ENCODE measurements around the gene RGPD5.
"Not testable (repeated sequence)": the region's sequence is repeated elsewhere in the genome, so short reads cannot be mapped to it uniquely, and the experiment has no call there.

RGPD5 gene

DNA sequence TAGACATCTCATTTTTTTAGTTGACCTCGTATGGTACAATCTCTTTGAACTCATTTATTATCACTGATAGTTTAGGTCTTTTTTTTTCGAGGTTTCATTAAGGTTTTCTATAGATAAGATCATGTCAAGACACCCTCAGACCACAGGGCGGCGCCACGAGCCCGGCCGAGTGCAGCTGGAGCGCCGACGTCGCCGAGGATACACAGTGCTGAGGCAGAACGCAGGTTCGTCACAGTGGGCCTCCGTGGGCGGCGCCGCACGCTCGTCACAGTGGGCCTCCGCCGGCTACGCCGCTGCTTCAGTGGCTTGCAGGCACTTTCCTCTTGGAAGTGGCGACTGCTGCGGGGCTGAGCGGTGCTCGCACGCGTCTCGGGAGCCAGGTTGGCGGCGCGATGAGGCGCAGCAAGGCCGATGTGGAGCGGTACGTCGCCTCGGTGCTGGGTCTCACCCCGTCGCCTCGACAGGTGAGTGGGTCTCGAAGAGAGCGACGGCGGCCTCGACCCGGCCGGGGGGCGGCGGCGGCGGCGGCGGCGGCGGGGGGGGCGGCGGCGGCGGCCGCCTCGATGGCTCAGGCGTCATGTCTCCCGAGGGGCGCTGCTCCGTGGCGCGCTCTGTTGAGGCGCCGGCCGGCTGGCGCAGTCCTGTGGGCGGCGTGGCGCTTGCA is at the start of gene RGPD5:
TSS of gene RGPD5 (plus strand) at position 232 of the 664 bp plus-strand sequence. CDS start at position 393, 161 bp downstream.
- not testable (repeated sequence) for DNase-seq (ENCODE audit: low read depth in 2 of 2)

- not testable (repeated sequence) for DNase-seq (ENCODE audit: low read depth in 2 of 2)
Observed at GRCh38 chr2:109751572-109751971, 42.5 kb upstream of the RGPD5 start.

- not testable (repeated sequence) for DNase-seq (ENCODE audit: low read depth in 2 of 2)
Observed at GRCh38 chr2:109757163-109757824, 36.8 kb upstream of the RGPD5 start.

GRCh38 chr2:109760265-109761042 is 33.7 kb upstream of the RGPD5 start:
- DNase-seq (ENCODE audit: low read depth in 2 of 2), result not testable (repeated sequence)

DNA sequence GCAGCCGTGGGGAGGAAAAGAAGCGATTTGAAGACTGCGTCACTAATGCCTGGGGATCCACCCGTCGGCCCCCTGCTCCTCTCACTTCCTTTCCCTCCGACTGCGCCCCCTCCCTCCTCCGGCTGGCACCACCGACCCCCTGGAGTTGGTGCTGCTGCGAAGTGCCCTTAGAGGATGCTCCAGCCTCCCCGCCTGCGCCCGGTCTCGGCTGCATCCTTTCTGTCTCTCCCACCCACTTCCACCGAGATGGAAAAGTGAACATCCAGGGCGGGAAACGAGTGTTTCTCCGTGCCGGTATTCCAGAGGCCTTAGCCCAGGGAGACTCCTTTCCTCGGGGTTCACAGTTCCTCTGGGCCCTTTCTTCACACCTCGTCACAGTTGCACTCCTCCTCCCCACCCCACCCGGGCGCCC is 33.1 kb upstream of the RGPD5 start:
- not testable (repeated sequence) for DNase-seq (ENCODE audit: low read depth in 2 of 2)

- not testable (repeated sequence) for DNase-seq (ENCODE audit: low read depth in 2 of 2)
Observed at GRCh38 chr2:109761976-109762375, 32.1 kb upstream of the RGPD5 start.

DNA sequence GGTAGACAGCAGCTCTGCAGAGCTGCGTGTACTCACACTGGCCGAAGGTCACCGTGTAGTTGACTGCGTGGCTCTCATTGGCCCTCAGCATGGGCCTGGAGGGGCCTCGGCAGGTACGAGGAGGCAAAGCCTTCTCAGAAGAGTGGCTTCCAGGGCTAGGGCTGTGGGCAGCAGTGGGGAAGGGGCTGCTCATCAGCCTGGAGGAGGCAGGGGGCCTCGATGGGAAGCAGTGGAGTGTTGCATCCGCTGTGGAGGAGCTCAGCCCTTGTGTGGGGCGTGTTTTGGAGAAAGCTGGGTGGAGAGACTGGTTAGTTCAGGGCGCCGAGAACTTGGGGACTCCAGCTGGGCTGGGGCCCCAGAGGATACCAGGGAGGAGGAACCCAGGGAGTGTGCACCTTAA is 28.0 kb upstream of the RGPD5 start:
- DNase-seq (ENCODE audit: low read depth in 2 of 2), result not testable (repeated sequence)

GRCh38 chr2:109766886-109767578 is 27.1 kb upstream of the RGPD5 start:
- not testable (repeated sequence) for DNase-seq (ENCODE audit: low read depth in 2 of 2)

GRCh38 chr2:109768934-109769333 is 25.2 kb upstream of the RGPD5 start:
- DNase-seq (ENCODE audit: low read depth in 2 of 2), result not testable (repeated sequence)

- not testable (repeated sequence) for DNase-seq (ENCODE audit: low read depth in 2 of 2)
Observed at GRCh38 chr2:109779118-109779517, 15.0 kb upstream of the RGPD5 start.

GRCh38 chr2:109781147-109781816 is 12.8 kb upstream of the RGPD5 start:
- not testable (repeated sequence) for DNase-seq (ENCODE audit: low read depth in 2 of 2)

GRCh38 chr2:109782446-109782993 is 11.6 kb upstream of the RGPD5 start:
- not testable (repeated sequence) for DNase-seq (ENCODE audit: low read depth in 2 of 2)

- DNase-seq (ENCODE audit: low read depth in 2 of 2), result not testable (repeated sequence)
Observed at GRCh38 chr2:109791530-109792279, 2.4 kb upstream of the RGPD5 start.

- DNase-seq (ENCODE audit: low read depth in 2 of 2), result not testable (repeated sequence)
Observed at GRCh38 chr2:109792659-109793058, 1.4 kb upstream of the RGPD5 start.

DNA sequence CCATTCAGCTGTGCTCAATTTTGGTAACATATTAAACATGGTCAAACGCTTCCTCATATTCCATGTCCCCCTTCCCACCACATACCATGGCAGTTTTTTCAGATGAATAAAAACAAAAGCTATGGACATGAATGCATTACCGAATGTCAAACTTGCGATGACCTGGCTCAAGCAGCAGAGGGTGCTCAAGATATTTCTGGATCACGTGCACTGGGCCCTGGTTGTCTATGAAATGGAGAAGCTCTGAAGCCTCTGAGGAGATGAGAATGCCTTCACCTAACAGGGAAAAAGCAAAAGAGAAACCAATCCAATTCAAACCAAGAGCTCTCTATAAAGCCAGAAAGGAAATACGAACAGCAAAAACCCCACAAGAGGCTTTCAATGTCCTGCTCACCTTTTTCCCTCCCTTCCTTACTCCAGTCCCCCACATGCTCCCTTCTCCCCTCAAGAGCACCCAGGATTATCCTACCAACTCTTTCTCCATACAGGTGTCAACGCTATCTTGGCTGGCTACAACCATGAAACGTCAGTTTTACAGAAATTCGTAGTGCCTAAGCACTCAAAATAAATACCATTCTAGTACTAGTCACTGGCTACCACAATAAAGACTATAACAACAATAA is 77.1 kb downstream of the RGPD5 start:
- DNase-seq (ENCODE audit: low read depth in 2 of 2), result not testable (repeated sequence)

DNA sequence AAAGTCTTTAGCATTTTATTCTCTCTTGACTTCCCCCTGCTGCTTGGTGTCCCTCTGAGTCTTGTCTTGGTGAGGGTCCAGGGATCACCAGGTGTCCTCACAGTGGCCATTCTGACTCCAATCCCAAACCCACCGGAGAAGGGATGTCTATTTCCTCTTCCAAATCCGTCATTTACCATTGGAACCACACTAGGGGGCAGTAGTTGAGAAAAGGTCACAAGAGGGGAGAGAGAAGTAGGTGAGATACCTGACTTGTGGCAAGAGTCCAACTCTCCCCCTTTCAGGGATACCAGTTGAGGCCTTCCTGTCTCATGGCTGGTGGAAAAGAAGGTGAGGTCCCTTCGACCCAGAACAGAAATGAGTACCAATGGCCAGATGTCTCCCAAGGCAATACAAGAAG is 82.5 kb downstream of the RGPD5 start:
- not testable (repeated sequence) for DNase-seq (ENCODE audit: low read depth in 2 of 2)

- DNase-seq (ENCODE audit: low read depth in 2 of 2), result not testable (repeated sequence)
Observed at GRCh38 chr2:109882112-109882511, 88.0 kb downstream of the RGPD5 start.

DNA sequence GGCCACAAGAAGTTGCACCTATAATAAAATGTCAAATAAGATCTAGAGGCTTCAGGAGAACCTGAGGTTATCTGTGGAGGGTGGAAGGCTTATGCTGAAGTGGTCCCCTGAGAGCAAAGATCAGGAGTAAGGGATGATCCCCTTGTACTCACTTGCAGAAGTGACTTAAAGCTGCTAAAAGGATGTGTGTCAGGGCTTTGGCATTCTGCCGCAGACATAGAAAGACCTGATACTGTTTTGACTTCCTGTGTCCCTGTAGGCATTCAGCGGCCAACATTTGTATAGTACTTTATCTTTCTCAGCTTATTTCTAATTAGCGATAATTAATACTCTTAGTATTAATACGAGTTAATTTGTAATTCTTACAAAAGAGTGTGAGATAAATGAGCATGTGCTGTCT is 94.3 kb downstream of the RGPD5 start:
- DNase-seq (ENCODE audit: low read depth in 2 of 2), result not testable (repeated sequence)

DNA sequence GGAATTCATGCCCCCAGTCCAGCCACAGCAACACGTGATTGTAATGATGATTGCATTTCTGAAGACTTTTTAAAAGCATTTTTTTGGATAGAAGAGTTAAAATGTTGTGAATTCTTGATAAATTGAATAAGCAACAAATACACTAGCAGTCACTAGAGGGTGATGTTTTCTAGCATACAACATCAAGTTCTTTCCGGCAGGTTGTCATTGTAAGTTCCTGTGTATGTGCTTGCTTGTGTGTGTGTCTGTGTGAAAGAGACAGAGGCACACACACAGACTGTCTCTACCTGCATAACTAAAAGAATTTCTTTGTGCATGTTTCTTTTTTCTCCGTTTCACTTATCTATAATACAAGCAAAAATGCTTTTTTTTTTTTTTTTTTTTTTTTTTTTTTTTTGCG is 95.8 kb downstream of the RGPD5 start:
- DNase-seq (ENCODE audit: low read depth in 2 of 2), result not testable (repeated sequence)

GRCh38 chr2:109891024-109891423 is 96.9 kb downstream of the RGPD5 start:
- DNase-seq (ENCODE audit: low read depth in 2 of 2), result not testable (repeated sequence)

All from stimulated activated CD8-positive, alpha-beta memory T cell treated with anti-CD3 and anti-CD28 coated beads, Interleukin-15, amount 100 ng/mL, for 48 hours (primary cell).